DOHH2 (cell line): Measurements from ENCODE around the gene SMARCB1.
A peak's percentile ranks its signal among the peaks of the same experiment; 100 is the strongest.

ENCODE experiments used
- H3F3A ChIP-seq: fragments of 200-600 bp; sonication (generic), shearing (Covaris generic); 2 replicates; pipeline ENCODE4 v1.6.0; 2016; ENCODE audit warnings: antibody characterized with exemption, mild to moderate bottlenecking; ENCODE audit not compliant: control insufficient read depth, insufficient read depth
- H3K27ac ChIP-seq: fragments of 200-600 bp; sonication (generic); 2 replicates; pipeline ENCODE4 v1.5.1; 2014; ENCODE audit warnings: low read depth, mild to moderate bottlenecking, low read length, moderate library complexity
- H3K27me3 ChIP-seq: fragments of 200-600 bp; sonication (generic); 2 replicates; pipeline ENCODE4 v1.6.1; 2014; ENCODE audit warnings: mild to moderate bottlenecking, low read length, mixed read lengths; ENCODE audit not compliant: control insufficient read depth
- H3K36me3 ChIP-seq: fragments of 200-600 bp; sonication (generic); 2 replicates; pipeline ENCODE4 v1.6.1; 2014; ENCODE audit warnings: mild to moderate bottlenecking, low read length, moderate library complexity, mixed read lengths; ENCODE audit not compliant: control insufficient read depth
- H3K4me1 ChIP-seq: fragments of 200-600 bp; sonication (generic); 2 replicates; pipeline ENCODE4 v1.6.1; 2014; ENCODE audit warnings: mild to moderate bottlenecking, low read length, mixed read lengths; ENCODE audit not compliant: control insufficient read depth
- H3K4me2 ChIP-seq: fragments of 200-600 bp; sonication (generic); 2 replicates; pipeline ENCODE4 v1.6.0; 2014; ENCODE audit warnings: mild to moderate bottlenecking, low read length, moderate library complexity
- H3K4me3 ChIP-seq: fragments of 200-600 bp; sonication (generic); 2 replicates; pipeline ENCODE4 v1.5.1; 2014; ENCODE audit warnings: mild to moderate bottlenecking, low read length, mixed read lengths
- H3K79me2 ChIP-seq: fragments of 200-600 bp; sonication (generic); 2 replicates; pipeline ENCODE4 v1.6.1; 2014; ENCODE audit warnings: mild to moderate bottlenecking, low read length, mixed read lengths; ENCODE audit not compliant: control insufficient read depth
- H3K9me2 ChIP-seq: fragments of 200-600 bp; sonication (generic); replicated peaks from 2 replicates; pipeline ENCODE4 v1.6.1; 2014; ENCODE audit warnings: mild to moderate bottlenecking, low read length, mixed read lengths; ENCODE audit not compliant: control insufficient read depth
- H3K9me3 ChIP-seq: fragments of 200-600 bp; sonication (generic); 2 replicates; pipeline ENCODE4 v1.6.1; 2014; ENCODE audit warnings: antibody characterized with exemption, low read length, mixed read lengths; ENCODE audit not compliant: control insufficient read depth, insufficient read depth
- H4K20me1 ChIP-seq: fragments of 200-600 bp; sonication (generic); 2 replicates; pipeline ENCODE4 v1.6.0; 2014; ENCODE audit warnings: low read depth, mild to moderate bottlenecking, antibody characterized with exemption, low read length, moderate library complexity; ENCODE audit not compliant: control insufficient read depth, insufficient read depth
- CTCF ChIP-seq: fragments of 200-600 bp; sonication (generic); IDR thresholded peaks from one replicate; pipeline ENCODE4 v1.5.1; 2014; ENCODE audit warnings: antibody characterized with exemption, mild to moderate bottlenecking, low read depth, low read length; ENCODE audit not compliant: poor library complexity, severe bottlenecking
- EZH2phosphoT487 ChIP-seq: fragments of 200-600 bp; sonication (generic); IDR thresholded peaks from 2 replicates; pipeline ENCODE4 v1.6.1; 2017; ENCODE audit warnings: borderline replicate concordance, mild to moderate bottlenecking, antibody characterized with exemption, low read length, moderate library complexity, mixed read lengths

Gene SMARCB1

GRCh38 chr22:23764899-23765881, 21.6 kb upstream of the SMARCB1 start:
- peak overlapping the region; percentile 92 for H3K4me2 ChIP-seq
- no peaks in the 10 kb centered on the region for H3K9me3 ChIP-seq
- H3K27me3 ChIP-seq, result no peaks in the 10 kb centered on the region
- H3K9me2 ChIP-seq, result no peaks in the 10 kb centered on the region
- peaks cover 44% of the 10 kb centered on the region for H3K36me3 ChIP-seq
- peaks cover 64% of the 10 kb centered on the region for H3K4me1 ChIP-seq
- peaks cover 46% of the 10 kb centered on the region for H3K79me2 ChIP-seq
- H3K4me3 ChIP-seq, result peak overlapping the region; percentile 66
- TF ChIP-seq EZH2phosphoT487, result no peak
- no peak for TF ChIP-seq CTCF
- peaks cover 6% of the 10 kb centered on the region; the same call in 1 of the 2 replicates for H4K20me1 ChIP-seq
- no peaks in the 10 kb centered on the region for H3F3A ChIP-seq
- H3K27ac ChIP-seq, result no peak overlapping the region

GRCh38 chr22:23767303-23767672, 19.5 kb upstream of the SMARCB1 start:
- Histone ChIP-seq H3K27ac (peak overlapping the region; percentile 68), H3F3A (no peaks in the 10 kb centered on the region), H3K79me2 (peaks cover 46% of the 10 kb centered on the region), H3K36me3 (peaks cover 44% of the 10 kb centered on the region), H3K4me3 (peak overlapping the region; percentile 97), H3K4me1 (peaks cover 83% of the 10 kb centered on the region), H3K27me3 (no peaks in the 10 kb centered on the region), H3K9me2 (no peaks in the 10 kb centered on the region), H4K20me1 (peaks cover 6% of the 10 kb centered on the region; the same call in 1 of the 2 replicates), H3K9me3 (no peaks in the 10 kb centered on the region), H3K4me2 (peak overlapping the region; percentile 92)
- no peak for TF ChIP-seq CTCF
- no peak for TF ChIP-seq EZH2phosphoT487

- H3K27me3 ChIP-seq, result peaks cover under 1% of the 10 kb centered on the region; the same call in 1 of the 2 replicates
- peak; percentile 89 for TF ChIP-seq CTCF
- no peak for TF ChIP-seq EZH2phosphoT487
- H3K4me1 ChIP-seq, result peaks cover 82% of the 10 kb centered on the region
- H3K36me3 ChIP-seq, result peaks cover 40% of the 10 kb centered on the region
- no peaks in the 10 kb centered on the region for H3F3A ChIP-seq
- H3K4me3 ChIP-seq, result peak within 1 kb of the TSS; percentile 97
- peak within 1 kb of the TSS; percentile 68 for H3K27ac ChIP-seq
- H3K79me2 ChIP-seq, result peaks cover 46% of the 10 kb centered on the region
- H3K4me2 ChIP-seq, result peak within 1 kb of the TSS; percentile 92
- peaks cover 6% of the 10 kb centered on the region; the same call in 1 of the 2 replicates for H4K20me1 ChIP-seq
- H3K9me3 ChIP-seq, result no peaks in the 10 kb centered on the region
- no peaks in the 10 kb centered on the region for H3K9me2 ChIP-seq
Observed at GRCh38 chr22:23767673-23768548, 18.9 kb upstream of the SMARCB1 start, which contains the start of gene CHCHD10. CHCHD10 (minus strand) TSS chr22:23767972; CDS start chr22:23767874, 98 bp downstream.
